LNCAP (cell line): ENCODE data around the gene PTPRN2.

Experiments
- TF ChIP-seq, protein P1 (sequence below): fragments of 450-650 bp; IDR thresholded peaks from 2 replicates; pipeline ENCODE4 v1.5.1; 2017; ENCODE audit warnings: mild to moderate bottlenecking

PTPRN2 gene

DNA sequence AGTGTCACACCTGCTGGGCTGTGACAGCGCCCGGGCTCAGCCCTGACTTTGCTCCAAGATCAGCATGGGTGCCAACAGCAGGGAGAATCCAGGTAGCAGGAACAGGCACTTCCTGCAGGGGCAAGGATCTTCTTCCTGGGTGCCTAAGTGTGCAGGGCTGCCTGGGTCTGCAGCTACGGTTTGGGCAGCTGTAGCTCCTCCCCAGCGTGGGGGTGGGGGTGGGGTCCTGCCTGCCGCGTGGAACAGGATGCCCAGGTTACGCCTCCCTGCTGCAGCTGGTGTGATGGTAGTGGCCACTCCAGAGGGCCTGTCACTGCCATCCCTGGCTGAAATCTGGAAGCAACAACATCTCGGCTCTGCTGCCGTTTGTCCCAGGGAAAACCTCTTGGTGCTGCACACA is 981.5 kb downstream of the PTPRN2 start:
- TF ChIP-seq, protein P1, sequence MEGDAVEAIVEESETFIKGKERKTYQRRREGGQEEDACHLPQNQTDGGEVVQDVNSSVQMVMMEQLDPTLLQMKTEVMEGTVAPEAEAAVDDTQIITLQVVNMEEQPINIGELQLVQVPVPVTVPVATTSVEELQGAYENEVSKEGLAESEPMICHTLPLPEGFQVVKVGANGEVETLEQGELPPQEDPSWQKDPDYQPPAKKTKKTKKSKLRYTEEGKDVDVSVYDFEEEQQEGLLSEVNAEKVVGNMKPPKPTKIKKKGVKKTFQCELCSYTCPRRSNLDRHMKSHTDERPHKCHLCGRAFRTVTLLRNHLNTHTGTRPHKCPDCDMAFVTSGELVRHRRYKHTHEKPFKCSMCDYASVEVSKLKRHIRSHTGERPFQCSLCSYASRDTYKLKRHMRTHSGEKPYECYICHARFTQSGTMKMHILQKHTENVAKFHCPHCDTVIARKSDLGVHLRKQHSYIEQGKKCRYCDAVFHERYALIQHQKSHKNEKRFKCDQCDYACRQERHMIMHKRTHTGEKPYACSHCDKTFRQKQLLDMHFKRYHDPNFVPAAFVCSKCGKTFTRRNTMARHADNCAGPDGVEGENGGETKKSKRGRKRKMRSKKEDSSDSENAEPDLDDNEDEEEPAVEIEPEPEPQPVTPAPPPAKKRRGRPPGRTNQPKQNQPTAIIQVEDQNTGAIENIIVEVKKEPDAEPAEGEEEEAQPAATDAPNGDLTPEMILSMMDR: no peak

DNA sequence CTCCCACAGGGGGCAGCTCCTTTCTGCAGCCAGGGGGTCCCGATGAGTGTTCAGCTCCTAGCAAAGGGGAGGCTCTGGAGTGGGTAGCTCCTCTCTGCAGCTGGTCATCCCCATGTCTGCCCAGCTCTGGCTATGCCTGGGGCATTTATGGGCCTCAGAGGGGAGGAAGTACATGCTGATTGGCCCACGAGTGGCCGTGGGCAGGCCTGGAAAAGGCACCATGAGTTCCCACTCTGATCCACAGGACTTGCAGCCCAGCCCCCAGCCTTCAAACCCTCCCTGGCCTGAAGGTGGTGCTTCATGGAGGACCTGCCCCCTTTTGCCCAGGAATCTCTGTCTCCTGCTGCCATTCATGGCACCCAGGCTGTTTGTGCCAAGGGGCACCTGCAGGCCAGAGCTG is 982.0 kb downstream of the PTPRN2 start:
- TF ChIP-seq, protein P1: no peak

DNA sequence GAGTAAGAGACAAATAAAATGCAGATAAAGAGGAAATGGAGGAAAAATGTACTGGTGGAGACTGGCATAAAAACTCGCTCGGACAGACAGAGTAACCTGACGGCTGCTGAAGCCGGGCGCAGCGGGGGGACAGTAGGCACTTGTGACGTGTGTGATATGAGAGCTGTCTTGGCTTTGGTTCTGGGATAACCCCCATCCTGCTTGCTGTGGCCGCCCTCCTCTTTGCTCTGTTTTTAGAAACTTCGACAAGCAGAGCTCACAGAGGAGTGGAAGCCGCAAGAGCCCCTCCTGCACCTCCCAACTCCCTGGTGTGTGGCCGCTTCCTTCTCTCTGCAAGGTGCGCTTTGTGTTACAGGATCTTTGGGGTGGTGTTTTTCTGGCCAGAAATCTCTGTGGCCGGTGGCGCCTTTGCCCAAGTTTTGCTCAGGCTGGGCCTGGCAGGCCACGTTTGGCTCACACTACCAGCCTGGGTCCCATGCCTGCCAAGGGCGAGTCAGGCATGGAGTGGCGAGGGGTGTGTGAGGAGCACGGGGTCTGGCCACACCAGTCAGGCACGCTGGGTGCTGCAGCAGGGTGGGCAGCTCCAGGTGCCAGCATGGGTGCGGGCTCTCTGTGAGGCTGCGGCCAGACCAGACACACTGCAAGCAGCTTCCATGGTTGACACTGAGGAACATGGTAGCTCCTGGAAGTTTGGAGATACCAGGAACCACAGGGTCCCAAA is 982.8 kb downstream of the PTPRN2 start:
- TF ChIP-seq, protein P1: no peak

DNA sequence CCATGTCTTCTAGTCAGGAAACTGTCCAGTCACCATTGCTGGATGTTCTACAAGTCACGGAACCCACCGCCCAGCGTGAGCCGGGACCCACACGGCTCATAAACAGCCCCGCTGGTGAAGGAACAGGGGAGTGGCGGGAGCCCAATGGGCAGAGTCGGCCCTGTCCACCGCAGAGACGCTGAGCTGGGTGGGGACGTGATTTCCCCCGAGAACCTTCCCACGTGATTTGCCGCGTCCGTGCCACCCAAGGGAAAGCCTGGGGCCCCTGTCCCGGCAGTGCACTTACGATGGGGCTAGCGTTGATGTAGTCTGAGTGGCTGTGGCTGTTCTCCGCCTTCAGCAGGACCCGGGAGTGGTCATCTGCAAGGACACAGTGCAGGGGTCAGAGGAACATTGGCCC is 983.9 kb downstream of the PTPRN2 start:
- TF ChIP-seq, protein P1: no peak

- TF ChIP-seq, protein P1: no peak
Observed at GRCh38 chr7:157603005-157603404, 984.6 kb downstream of the PTPRN2 start.

DNA sequence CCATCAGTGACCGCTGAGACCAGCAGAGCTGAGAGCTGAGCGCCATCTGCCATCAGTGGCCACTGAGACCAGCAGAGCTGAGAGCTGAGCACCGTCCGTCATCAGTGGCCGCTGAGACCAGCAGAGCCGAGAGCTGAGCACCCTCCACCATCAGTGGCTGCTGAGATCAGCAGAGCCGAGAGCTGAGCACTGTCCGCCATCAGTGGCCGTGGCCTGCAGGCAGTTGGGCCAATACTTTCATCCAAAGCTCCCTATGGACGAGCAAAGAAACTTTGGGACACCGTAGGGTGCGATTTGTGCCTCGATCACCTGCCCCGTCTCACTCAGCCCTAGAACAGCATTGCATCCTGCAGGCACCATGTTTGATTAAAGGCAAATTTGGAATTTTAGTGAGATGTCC is 985.0 kb downstream of the PTPRN2 start:
- TF ChIP-seq, protein P1: no peak

GRCh38 chr7:157602156-157602555 is 985.5 kb downstream of the PTPRN2 start:
- TF ChIP-seq, protein P1: no peak

GRCh38 chr7:157601530-157601929 is 986.1 kb downstream of the PTPRN2 start:
- TF ChIP-seq, protein P1: no peak
